GM23338 (cell line): ENCODE measurements around the gene CD84. TPM values are rescaled to one million over a fixed set of nuclear protein-coding genes. Genes with fewer than 3 reads are reported as not detected.

ENCODE experiments used
- ATAC-seq: fragments of 200-7000 bp; cut with Tn5 transposase; 3 replicates; pipeline ENCODE4 v1.9.1; 2020
- DNase-seq: peaks from one replicate; pipeline ENCODE4 v3.0.0-alpha.2; 2015; ENCODE audit warnings: low spot score
- H2AFZ ChIP-seq: fragments of 200-600 bp; sonication (generic); 2 replicates; pipeline ENCODE4 v1.8.0; 2016; ENCODE audit warnings: antibody characterized with exemption, mild to moderate bottlenecking, moderate library complexity
- H3F3A ChIP-seq: fragments of 200-600 bp; sonication (generic); replicated peaks from 2 replicates; pipeline ENCODE4 v1.8.0; 2017; ENCODE audit warnings: antibody characterized with exemption, mixed run types, low read depth
- H3K27ac ChIP-seq: fragments of 200-600 bp; sonication (generic); 2 replicates; pipeline ENCODE4 v1.6.1; 2016; ENCODE audit warnings: low read depth
- H3K27me3 ChIP-seq: fragments of 200-600 bp; sonication (generic); 2 replicates; pipeline ENCODE4 v1.8.0; 2016; ENCODE audit warnings: mild to moderate bottlenecking, mixed run types, moderate library complexity; ENCODE audit not compliant: insufficient read depth
- H3K36me3 ChIP-seq: fragments of 200-600 bp; sonication (generic); 2 replicates; pipeline ENCODE4 v1.8.0; 2016; ENCODE audit warnings: mild to moderate bottlenecking; ENCODE audit not compliant: insufficient read depth
- H3K4me1 ChIP-seq: fragments of 200-600 bp; sonication (generic); 2 replicates; pipeline ENCODE4 v1.8.0; 2016; ENCODE audit warnings: mild to moderate bottlenecking, moderate library complexity; ENCODE audit not compliant: insufficient read depth
- H3K4me2 ChIP-seq: fragments of 200-600 bp; sonication (generic); 2 replicates; pipeline ENCODE4 v1.7.1; 2017; ENCODE audit warnings: mixed run types
- H3K4me3 ChIP-seq: fragments of 200-600 bp; sonication (generic); 2 replicates; pipeline ENCODE4 v1.6.1; 2016; ENCODE audit warnings: mixed run types
- H3K79me2 ChIP-seq: fragments of 200-600 bp; sonication (generic); replicated peaks from 2 replicates; pipeline ENCODE4 v1.8.0; 2017; ENCODE audit warnings: mild to moderate bottlenecking; ENCODE audit not compliant: insufficient read depth
- H3K9me2 ChIP-seq: fragments of 200-600 bp; sonication (generic); 2 replicates; pipeline ENCODE4 v1.8.0; 2017; ENCODE audit not compliant: insufficient read depth
- H4K20me1 ChIP-seq: fragments of 200-600 bp; sonication (generic); replicated peaks from 2 replicates; pipeline ENCODE4 v1.8.0; 2017; ENCODE audit warnings: mild to moderate bottlenecking; ENCODE audit not compliant: insufficient read depth
- H3K27ac Mint-ChIP-seq: 2 replicates; pipeline ENCODE4 v1.8.0; 2020; ENCODE audit warnings: inconsistent platforms, mild to moderate bottlenecking, moderate library complexity, mixed read lengths
- H3K27me3 Mint-ChIP-seq: 3 replicates; pipeline ENCODE4 v1.8.0; 2022; ENCODE audit warnings: low read depth, mild to moderate bottlenecking, moderate library complexity, mixed read lengths, inconsistent platforms; ENCODE audit not compliant: insufficient read depth, poor library complexity
- H3K36me3 Mint-ChIP-seq: 3 replicates; pipeline ENCODE4 v1.8.0; 2021; ENCODE audit warnings: low read depth, mild to moderate bottlenecking, inconsistent platforms, moderate library complexity, mixed read lengths
- H3K4me1 Mint-ChIP-seq: 3 replicates; pipeline ENCODE4 v1.8.0; 2020; ENCODE audit warnings: mild to moderate bottlenecking, inconsistent platforms, mixed read lengths
- H3K4me3 Mint-ChIP-seq: 3 replicates; pipeline ENCODE4 v1.8.0; 2021; ENCODE audit warnings: moderate library complexity, mild to moderate bottlenecking, inconsistent platforms, mixed read lengths
- H3K9me3 Mint-ChIP-seq: 3 replicates; pipeline ENCODE4 v1.8.0; 2020; ENCODE audit warnings: moderate library complexity, mild to moderate bottlenecking, inconsistent platforms, mixed read lengths
- CREB1 ChIP-seq: fragments of 250-450 bp; sonication (Bioruptor Pico); IDR thresholded peaks from 2 replicates; pipeline ENCODE4 v1.5.0; 2020; ENCODE audit warnings: low read depth, mild to moderate bottlenecking, moderate library complexity
- ETS1 ChIP-seq: IDR thresholded peaks from 2 replicates; pipeline ENCODE4 v1.6.1; 2016; ENCODE audit warnings: antibody characterized with exemption
- EZH2 ChIP-seq: fragments of 200-600 bp; sonication (generic); IDR thresholded peaks from one replicate; pipeline ENCODE4 v1.8.0; 2017; ENCODE audit warnings: antibody characterized with exemption, mild to moderate bottlenecking, low read depth; ENCODE audit not compliant: unreplicated experiment
- EZH2phosphoT487 ChIP-seq: fragments of 200-600 bp; sonication (generic); IDR thresholded peaks from one replicate; pipeline ENCODE4 v1.8.1; 2018; ENCODE audit warnings: antibody characterized with exemption; ENCODE audit not compliant: unreplicated experiment
- JUNB ChIP-seq: IDR thresholded peaks from one replicate; pipeline ENCODE4 v1.6.1; 2016; ENCODE audit warnings: antibody characterized with exemption; ENCODE audit not compliant: unreplicated experiment
- NANOG ChIP-seq: IDR thresholded peaks from 2 replicates; pipeline ENCODE4 v1.6.1; 2016; ENCODE audit warnings: antibody characterized with exemption, borderline replicate concordance
- POLR2AphosphoS5 ChIP-seq: IDR thresholded peaks from 2 replicates; pipeline ENCODE4 v1.6.1; 2016; ENCODE audit warnings: antibody characterized with exemption, low read depth
- STAT1 ChIP-seq: IDR thresholded peaks from one replicate; pipeline ENCODE4 v1.6.1; 2016; ENCODE audit warnings: antibody characterized with exemption; ENCODE audit not compliant: unreplicated experiment
- ZNF114 ChIP-seq: fragments of 250-450 bp; sonication (Bioruptor Pico); IDR thresholded peaks from 2 replicates; pipeline ENCODE4 v1.5.0; 2020; ENCODE audit warnings: mild to moderate bottlenecking, moderate library complexity
- ZNF331 ChIP-seq: fragments of 250-450 bp; sonication (Bioruptor Pico); IDR thresholded peaks from 2 replicates; pipeline ENCODE4 v1.5.0; 2020; ENCODE audit warnings: low read depth, mild to moderate bottlenecking, moderate library complexity
- polyA plus RNA-seq: library from polyadenylated mRNA; unstranded; fragments of >200 nt; fragmentation: Nextera tagmentation; extraction: Ambion mirVana; gene quantifications from 2 replicates; pipeline ENCODE4 v1.2.1, GENCODE V29; 2016
- total RNA-seq: library from RNA; depleted of rRNA; stranded (reverse); fragments of >200 nt; shearing (Covaris generic); gene quantifications from 2 replicates; pipeline ENCODE4 v1.2.3, GENCODE V29; 2014
- TF ChIP-seq, protein P1 (sequence below): IDR thresholded peaks from one replicate; pipeline ENCODE4 v1.6.1; 2018; ENCODE audit warnings: antibody characterized with exemption; ENCODE audit not compliant: unreplicated experiment
- TF ChIP-seq, protein P2 (sequence below), 2 experiments: fragments of 200-600 bp in 1 of 2; sonication (generic) in 1 of 2; conservative IDR thresholded peaks; 2 replicates each; pipeline versions ENCODE4 v1.5.1 to v1.6.1; 2016 to 2017; ENCODE audit warnings: antibody characterized with exemption in 2 of 2, low read depth in 2 of 2, mild to moderate bottlenecking in 2 of 2, moderate library complexity in 1 of 2
- TF ChIP-seq, protein P3 (sequence below): fragments of 250-450 bp; sonication (Bioruptor Pico); IDR thresholded peaks from 2 replicates; pipeline ENCODE4 v1.5.0; 2020; ENCODE audit warnings: mild to moderate bottlenecking, moderate library complexity

Gene CD84
- total and polyA plus RNA-seq, 2 experiments from 2014 or later = not detected

DNA sequence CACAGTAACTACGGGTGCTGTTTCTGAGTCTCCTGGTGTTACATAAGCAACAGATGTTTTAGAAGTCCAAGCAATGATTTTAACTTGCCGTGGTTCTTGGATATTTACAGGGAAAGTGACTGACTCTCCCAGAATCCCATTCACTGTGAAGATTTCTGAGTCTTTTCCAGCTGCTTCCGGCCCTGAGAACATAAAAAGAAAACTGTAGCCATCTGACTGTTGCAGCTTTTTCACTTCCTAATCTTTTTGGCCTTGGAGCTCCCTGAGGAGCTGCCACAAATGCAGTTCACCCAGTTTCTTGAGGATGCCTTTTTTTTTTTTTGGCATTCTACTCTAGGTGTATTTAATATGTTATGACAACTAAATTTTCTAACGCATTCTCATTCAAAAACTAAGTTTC lies 13.7 kb downstream of the CD84 start:
- H2AFZ ChIP-seq = peak overlapping the region; percentile 87; the same call in 1 of the 2 replicates
- H3K27ac Mint-ChIP-seq = no peak overlapping the region
- H3K4me1 ChIP-seq = no peaks in the 10 kb centered on the region
- H3K9me2 ChIP-seq = no peaks in the 10 kb centered on the region
- H3K9me3 Mint-ChIP-seq = peaks cover 16% of the 10 kb centered on the region
- H3K4me3 ChIP-seq = no peak overlapping the region
- H3F3A ChIP-seq = no peaks in the 10 kb centered on the region
- TF ChIP-seq JUNB = no peak
- TF ChIP-seq ETS1 = no peak
- TF ChIP-seq, protein P1, sequence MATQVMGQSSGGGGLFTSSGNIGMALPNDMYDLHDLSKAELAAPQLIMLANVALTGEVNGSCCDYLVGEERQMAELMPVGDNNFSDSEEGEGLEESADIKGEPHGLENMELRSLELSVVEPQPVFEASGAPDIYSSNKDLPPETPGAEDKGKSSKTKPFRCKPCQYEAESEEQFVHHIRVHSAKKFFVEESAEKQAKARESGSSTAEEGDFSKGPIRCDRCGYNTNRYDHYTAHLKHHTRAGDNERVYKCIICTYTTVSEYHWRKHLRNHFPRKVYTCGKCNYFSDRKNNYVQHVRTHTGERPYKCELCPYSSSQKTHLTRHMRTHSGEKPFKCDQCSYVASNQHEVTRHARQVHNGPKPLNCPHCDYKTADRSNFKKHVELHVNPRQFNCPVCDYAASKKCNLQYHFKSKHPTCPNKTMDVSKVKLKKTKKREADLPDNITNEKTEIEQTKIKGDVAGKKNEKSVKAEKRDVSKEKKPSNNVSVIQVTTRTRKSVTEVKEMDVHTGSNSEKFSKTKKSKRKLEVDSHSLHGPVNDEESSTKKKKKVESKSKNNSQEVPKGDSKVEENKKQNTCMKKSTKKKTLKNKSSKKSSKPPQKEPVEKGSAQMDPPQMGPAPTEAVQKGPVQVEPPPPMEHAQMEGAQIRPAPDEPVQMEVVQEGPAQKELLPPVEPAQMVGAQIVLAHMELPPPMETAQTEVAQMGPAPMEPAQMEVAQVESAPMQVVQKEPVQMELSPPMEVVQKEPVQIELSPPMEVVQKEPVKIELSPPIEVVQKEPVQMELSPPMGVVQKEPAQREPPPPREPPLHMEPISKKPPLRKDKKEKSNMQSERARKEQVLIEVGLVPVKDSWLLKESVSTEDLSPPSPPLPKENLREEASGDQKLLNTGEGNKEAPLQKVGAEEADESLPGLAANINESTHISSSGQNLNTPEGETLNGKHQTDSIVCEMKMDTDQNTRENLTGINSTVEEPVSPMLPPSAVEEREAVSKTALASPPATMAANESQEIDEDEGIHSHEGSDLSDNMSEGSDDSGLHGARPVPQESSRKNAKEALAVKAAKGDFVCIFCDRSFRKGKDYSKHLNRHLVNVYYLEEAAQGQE = no peak
- TF ChIP-seq, protein P2, sequence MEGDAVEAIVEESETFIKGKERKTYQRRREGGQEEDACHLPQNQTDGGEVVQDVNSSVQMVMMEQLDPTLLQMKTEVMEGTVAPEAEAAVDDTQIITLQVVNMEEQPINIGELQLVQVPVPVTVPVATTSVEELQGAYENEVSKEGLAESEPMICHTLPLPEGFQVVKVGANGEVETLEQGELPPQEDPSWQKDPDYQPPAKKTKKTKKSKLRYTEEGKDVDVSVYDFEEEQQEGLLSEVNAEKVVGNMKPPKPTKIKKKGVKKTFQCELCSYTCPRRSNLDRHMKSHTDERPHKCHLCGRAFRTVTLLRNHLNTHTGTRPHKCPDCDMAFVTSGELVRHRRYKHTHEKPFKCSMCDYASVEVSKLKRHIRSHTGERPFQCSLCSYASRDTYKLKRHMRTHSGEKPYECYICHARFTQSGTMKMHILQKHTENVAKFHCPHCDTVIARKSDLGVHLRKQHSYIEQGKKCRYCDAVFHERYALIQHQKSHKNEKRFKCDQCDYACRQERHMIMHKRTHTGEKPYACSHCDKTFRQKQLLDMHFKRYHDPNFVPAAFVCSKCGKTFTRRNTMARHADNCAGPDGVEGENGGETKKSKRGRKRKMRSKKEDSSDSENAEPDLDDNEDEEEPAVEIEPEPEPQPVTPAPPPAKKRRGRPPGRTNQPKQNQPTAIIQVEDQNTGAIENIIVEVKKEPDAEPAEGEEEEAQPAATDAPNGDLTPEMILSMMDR (conservative IDR thresholded peaks at IDR 0.05; ENCODE audit: low read depth in 2 of 2) = no peak
- TF ChIP-seq EZH2phosphoT487 = no peak
- no peak for TF ChIP-seq EZH2
- no peak for TF ChIP-seq ZNF331 (CRISPR knock-in tag)
- TF ChIP-seq, protein P3, sequence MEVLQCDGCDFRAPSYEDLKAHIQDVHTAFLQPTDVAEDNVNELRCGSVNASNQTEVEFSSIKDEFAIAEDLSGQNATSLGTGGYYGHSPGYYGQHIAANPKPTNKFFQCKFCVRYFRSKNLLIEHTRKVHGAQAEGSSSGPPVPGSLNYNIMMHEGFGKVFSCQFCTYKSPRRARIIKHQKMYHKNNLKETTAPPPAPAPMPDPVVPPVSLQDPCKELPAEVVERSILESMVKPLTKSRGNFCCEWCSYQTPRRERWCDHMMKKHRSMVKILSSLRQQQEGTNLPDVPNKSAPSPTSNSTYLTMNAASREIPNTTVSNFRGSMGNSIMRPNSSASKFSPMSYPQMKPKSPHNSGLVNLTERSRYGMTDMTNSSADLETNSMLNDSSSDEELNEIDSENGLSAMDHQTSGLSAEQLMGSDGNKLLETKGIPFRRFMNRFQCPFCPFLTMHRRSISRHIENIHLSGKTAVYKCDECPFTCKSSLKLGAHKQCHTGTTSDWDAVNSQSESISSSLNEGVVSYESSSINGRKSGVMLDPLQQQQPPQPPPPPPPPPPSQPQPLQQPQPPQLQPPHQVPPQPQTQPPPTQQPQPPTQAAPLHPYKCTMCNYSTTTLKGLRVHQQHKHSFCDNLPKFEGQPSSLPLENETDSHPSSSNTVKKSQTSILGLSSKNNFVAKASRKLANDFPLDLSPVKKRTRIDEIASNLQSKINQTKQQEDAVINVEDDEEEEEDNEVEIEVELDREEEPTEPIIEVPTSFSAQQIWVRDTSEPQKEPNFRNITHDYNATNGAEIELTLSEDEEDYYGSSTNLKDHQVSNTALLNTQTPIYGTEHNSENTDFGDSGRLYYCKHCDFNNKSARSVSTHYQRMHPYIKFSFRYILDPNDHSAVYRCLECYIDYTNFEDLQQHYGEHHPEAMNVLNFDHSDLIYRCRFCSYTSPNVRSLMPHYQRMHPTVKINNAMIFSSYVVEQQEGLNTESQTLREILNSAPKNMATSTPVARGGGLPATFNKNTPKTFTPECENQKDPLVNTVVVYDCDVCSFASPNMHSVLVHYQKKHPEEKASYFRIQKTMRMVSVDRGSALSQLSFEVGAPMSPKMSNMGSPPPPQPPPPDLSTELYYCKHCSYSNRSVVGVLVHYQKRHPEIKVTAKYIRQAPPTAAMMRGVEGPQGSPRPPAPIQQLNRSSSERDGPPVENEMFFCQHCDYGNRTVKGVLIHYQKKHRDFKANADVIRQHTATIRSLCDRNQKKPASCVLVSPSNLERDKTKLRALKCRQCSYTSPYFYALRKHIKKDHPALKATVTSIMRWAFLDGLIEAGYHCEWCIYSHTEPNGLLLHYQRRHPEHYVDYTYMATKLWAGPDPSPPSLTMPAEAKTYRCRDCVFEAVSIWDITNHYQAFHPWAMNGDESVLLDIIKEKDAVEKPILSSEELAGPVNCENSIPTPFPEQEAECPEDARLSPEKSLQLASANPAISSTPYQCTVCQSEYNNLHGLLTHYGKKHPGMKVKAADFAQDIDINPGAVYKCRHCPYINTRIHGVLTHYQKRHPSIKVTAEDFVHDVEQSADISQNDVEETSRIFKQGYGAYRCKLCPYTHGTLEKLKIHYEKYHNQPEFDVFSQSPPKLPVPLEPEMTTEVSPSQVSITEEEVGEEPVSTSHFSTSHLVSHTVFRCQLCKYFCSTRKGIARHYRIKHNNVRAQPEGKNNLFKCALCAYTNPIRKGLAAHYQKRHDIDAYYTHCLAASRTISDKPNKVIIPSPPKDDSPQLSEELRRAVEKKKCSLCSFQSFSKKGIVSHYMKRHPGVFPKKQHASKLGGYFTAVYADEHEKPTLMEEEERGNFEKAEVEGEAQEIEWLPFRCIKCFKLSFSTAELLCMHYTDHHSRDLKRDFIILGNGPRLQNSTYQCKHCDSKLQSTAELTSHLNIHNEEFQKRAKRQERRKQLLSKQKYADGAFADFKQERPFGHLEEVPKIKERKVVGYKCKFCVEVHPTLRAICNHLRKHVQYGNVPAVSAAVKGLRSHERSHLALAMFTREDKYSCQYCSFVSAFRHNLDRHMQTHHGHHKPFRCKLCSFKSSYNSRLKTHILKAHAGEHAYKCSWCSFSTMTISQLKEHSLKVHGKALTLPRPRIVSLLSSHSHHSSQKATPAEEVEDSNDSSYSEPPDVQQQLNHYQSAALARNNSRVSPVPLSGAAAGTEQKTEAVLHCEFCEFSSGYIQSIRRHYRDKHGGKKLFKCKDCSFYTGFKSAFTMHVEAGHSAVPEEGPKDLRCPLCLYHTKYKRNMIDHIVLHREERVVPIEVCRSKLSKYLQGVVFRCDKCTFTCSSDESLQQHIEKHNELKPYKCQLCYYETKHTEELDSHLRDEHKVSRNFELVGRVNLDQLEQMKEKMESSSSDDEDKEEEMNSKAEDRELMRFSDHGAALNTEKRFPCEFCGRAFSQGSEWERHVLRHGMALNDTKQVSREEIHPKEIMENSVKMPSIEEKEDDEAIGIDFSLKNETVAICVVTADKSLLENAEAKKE (CRISPR knock-in tag) = no peak
- TF ChIP-seq CREB1 = no peak
- no peak for TF ChIP-seq ZNF114 (CRISPR knock-in tag)
- no peak for TF ChIP-seq NANOG
- no peak for TF ChIP-seq STAT1
- TF ChIP-seq POLR2AphosphoS5 = no peak
- peaks cover 3% of the 10 kb centered on the region; the same call in 1 of the 2 replicates for H3K36me3 ChIP-seq
- H4K20me1 ChIP-seq = no peaks in the 10 kb centered on the region
- peaks cover 3% of the 10 kb centered on the region for H3K27me3 Mint-ChIP-seq
- H3K36me3 Mint-ChIP-seq = no peaks in the 10 kb centered on the region
- no peak for DNase-seq
- H3K4me1 Mint-ChIP-seq = no peaks in the 10 kb centered on the region
- ATAC-seq = no peak
- H3K27me3 ChIP-seq = no peaks in the 10 kb centered on the region
- H3K27ac ChIP-seq = no peak overlapping the region
- H3K79me2 ChIP-seq = no peaks in the 10 kb centered on the region
- no peak overlapping the region for H3K4me2 ChIP-seq
- H3K4me3 Mint-ChIP-seq = no peak overlapping the region
